A549 (cell line): Measurements from ENCODE around the gene DDX31. TPM values are rescaled to one million over a fixed set of nuclear protein-coding genes. Genes with fewer than 3 reads are reported as not detected.

Experiments used
- ATAC-seq, 2 experiments: fragments of 200-7000 bp in 1 of 2; fragments of >200 bp in 1 of 2; cut with Nextera tagmentation in 1 of 2; cut with Tn5 transposase in 1 of 2; 3 replicates each; pipeline versions ENCODE4 v1.8.0 to v1.9.1; 2018 to 2020; ENCODE audit warnings: mild to moderate bottlenecking in 1 of 2, moderate library complexity in 1 of 2
- CTCF ChIA-PET: fragments of 300-600 bp; sonication (Branson Sonifier 250); formaldehyde crosslinking; extraction: SDS; loops from one replicate; lab custom pipeline; 2021; ENCODE audit warnings: antibody characterized with exemption, inconsistent platforms; lab: Yijun Ruan, JAX
- POLR2A ChIA-PET: fragments of 350-600 bp; formaldehyde crosslinking; extraction: SDS; loops from one replicate; lab custom pipeline; 2021; ENCODE audit warnings: antibody characterized with exemption, inconsistent platforms; lab: Yijun Ruan, JAX
- DNase-seq, 2 experiments: peaks; one replicate each; pipeline versions ENCODE4 v3.0.0 to v3.0.0-alpha.2; 2011 to 2016; ENCODE audit warnings: low read depth in 1 of 2, low spot score in 1 of 2
- FAIRE-seq: peaks from 2 replicates; lab custom pipeline; 2011; peaks lifted over from hg19 to GRCh38; lab: Jason Lieb, UNC
- H3K27ac ChIP-seq, 2 experiments: fragments of >200 bp; sonication (Bioruptor Twin); formaldehyde crosslinking; 3 replicates each; pipeline ENCODE4 v1.5.1; 2016 to 2017
- H3K4me1 ChIP-seq: fragments of >200 bp; sonication (Bioruptor Twin); formaldehyde crosslinking; 3 replicates; pipeline ENCODE4 v1.6.1; 2016
- H3K4me2 ChIP-seq: fragments of >200 bp; sonication (Bioruptor Twin); formaldehyde crosslinking; 3 replicates; pipeline ENCODE4 v1.6.1; 2016
- H3K4me3 ChIP-seq: fragments of >200 bp; sonication (Bioruptor Twin); formaldehyde crosslinking; 3 replicates; pipeline ENCODE4 v1.5.1; 2016
- H3K9me3 ChIP-seq: fragments of >200 bp; sonication (Bioruptor Twin); formaldehyde crosslinking; 3 replicates; pipeline ENCODE4 v1.6.1; 2016
- ATOH8 ChIP-seq: fragments of 250-450 bp; sonication (Bioruptor Pico); IDR thresholded peaks from 2 replicates; pipeline ENCODE4 v1.5.0; 2020; ENCODE audit warnings: low read depth, mild to moderate bottlenecking, moderate library complexity
- BCL3 ChIP-seq: fragments of >200 bp; sonication (Bioruptor Twin); formaldehyde crosslinking; IDR thresholded peaks from 3 replicates; pipeline ENCODE4 v1.6.1; 2016
- BHLHE40 ChIP-seq: IDR thresholded peaks from 2 replicates; pipeline ENCODE4 v1.6.1; 2012; ENCODE audit warnings: low read depth, low read length, inconsistent platforms
- CBX8 ChIP-seq: fragments of 200-600 bp; sonication (generic); IDR thresholded peaks from 2 replicates; pipeline ENCODE4 v1.6.1; 2016
- CHD4 ChIP-seq: fragments of 200-600 bp; sonication (generic); IDR thresholded peaks from 2 replicates; pipeline ENCODE4 v1.6.1; 2016; ENCODE audit warnings: antibody characterized with exemption, mild to moderate bottlenecking, borderline replicate concordance
- ELK1 ChIP-seq: fragments of 150-350 bp; IDR thresholded peaks from 2 replicates; pipeline ENCODE4 v1.6.1; 2014; ENCODE audit warnings: low read depth, mild to moderate bottlenecking, low read length
- ESRRA ChIP-seq: fragments of 150-350 bp; IDR thresholded peaks from 2 replicates; pipeline ENCODE4 v1.6.1; 2014; ENCODE audit warnings: mild to moderate bottlenecking, low read length, borderline replicate concordance
- FOSL2 ChIP-seq, 2 experiments: fragments of 450-650 bp in 1 of 2; fragments of >200 bp in 1 of 2; sonication (Bioruptor Twin) in 1 of 2; formaldehyde crosslinking; IDR thresholded peaks; 2 replicates each; pipeline versions ENCODE4 v1.5.0 to v1.6.1; 2016 to 2020; ENCODE audit warnings: mild to moderate bottlenecking in 1 of 2, moderate library complexity in 1 of 2
- GATA3 ChIP-seq: IDR thresholded peaks from 2 replicates; pipeline ENCODE4 v1.6.1; 2012; ENCODE audit warnings: borderline replicate concordance
- HDAC2 ChIP-seq: fragments of 200-600 bp; sonication (generic); IDR thresholded peaks from 2 replicates; pipeline ENCODE4 v1.6.1; 2016
- HES2 ChIP-seq: fragments of >200 bp; sonication (Bioruptor Twin); formaldehyde crosslinking; IDR thresholded peaks from 2 replicates; pipeline ENCODE4 v1.6.1; 2016
- HMGXB4 ChIP-seq: fragments of 250-450 bp; sonication (Bioruptor Pico); IDR thresholded peaks from 2 replicates; pipeline ENCODE4 v1.5.0; 2021; ENCODE audit warnings: mild to moderate bottlenecking, moderate library complexity, borderline replicate concordance
- HOXA7 ChIP-seq: fragments of 250-450 bp; sonication (Bioruptor Pico); IDR thresholded peaks from 2 replicates; pipeline ENCODE4 v1.5.0; 2020; ENCODE audit warnings: mild to moderate bottlenecking, moderate library complexity
- HOXB13 ChIP-seq: fragments of 250-450 bp; sonication (Bioruptor Pico); IDR thresholded peaks from 2 replicates; pipeline ENCODE4 v1.5.0; 2020; ENCODE audit warnings: low read depth, mild to moderate bottlenecking, moderate library complexity
- HOXB5 ChIP-seq: fragments of 250-450 bp; sonication (Bioruptor Pico); IDR thresholded peaks from 2 replicates; pipeline ENCODE4 v1.5.0; 2020; ENCODE audit warnings: mild to moderate bottlenecking, moderate library complexity
- JUNB ChIP-seq: fragments of >200 bp; sonication (Bioruptor Twin); formaldehyde crosslinking; IDR thresholded peaks from 2 replicates; pipeline ENCODE4 v1.6.1; 2016
- KDM1A ChIP-seq: fragments of 200-600 bp; sonication (generic); IDR thresholded peaks from 2 replicates; pipeline ENCODE4 v1.6.1; 2016; ENCODE audit warnings: low read depth, mild to moderate bottlenecking
- MAFK ChIP-seq: fragments of 450-650 bp; IDR thresholded peaks from 2 replicates; pipeline ENCODE4 v1.6.1; 2014; ENCODE audit not compliant: partially characterized antibody
- NFE2L2 ChIP-seq: fragments of 150-350 bp; conservative IDR thresholded peaks from 2 replicates; pipeline ENCODE4 v1.6.1; 2014; ENCODE audit warnings: low read length
- POLR2A ChIP-seq: IDR thresholded peaks from 2 replicates; pipeline ENCODE4 v1.6.1; 2012; ENCODE audit warnings: mild to moderate bottlenecking, low read length
- RARB ChIP-seq: fragments of 250-450 bp; sonication (Bioruptor Pico); IDR thresholded peaks from 2 replicates; pipeline ENCODE4 v1.8.0; 2021; ENCODE audit warnings: mild to moderate bottlenecking, moderate library complexity
- RNF2 ChIP-seq: fragments of 200-600 bp; sonication (generic); IDR thresholded peaks from 2 replicates; pipeline ENCODE4 v1.6.1; 2016; ENCODE audit warnings: low read depth, mild to moderate bottlenecking, antibody characterized with exemption, moderate library complexity, borderline replicate concordance
- SMC3 ChIP-seq: fragments of >200 bp; sonication (Bioruptor Twin); formaldehyde crosslinking; IDR thresholded peaks from 3 replicates; pipeline ENCODE4 v1.6.1; 2018; ENCODE audit warnings: inconsistent platforms
- TFCP2L1 ChIP-seq: fragments of 250-450 bp; sonication (Bioruptor Pico); IDR thresholded peaks from 2 replicates; pipeline ENCODE4 v1.5.0; 2021; ENCODE audit warnings: mild to moderate bottlenecking
- TP53 ChIP-seq: fragments of 250-450 bp; sonication (Bioruptor Pico); IDR thresholded peaks from 2 replicates; pipeline ENCODE4 v1.5.0; 2021; ENCODE audit warnings: mild to moderate bottlenecking, moderate library complexity
- ZC3H11A ChIP-seq: fragments of 450-650 bp; IDR thresholded peaks from 2 replicates; pipeline ENCODE4 v1.6.1; 2014; ENCODE audit warnings: antibody characterized with exemption, mild to moderate bottlenecking
- ZFP36 ChIP-seq: fragments of 450-650 bp; IDR thresholded peaks from 2 replicates; pipeline ENCODE4 v1.6.1; 2014; ENCODE audit warnings: borderline replicate concordance; ENCODE audit not compliant: partially characterized antibody
- ZSCAN20 ChIP-seq: fragments of 250-450 bp; sonication (Bioruptor Pico); IDR thresholded peaks from 2 replicates; pipeline ENCODE4 v1.8.0; 2022; ENCODE audit warnings: mild to moderate bottlenecking, moderate library complexity
- WGBS: methylation state at CpG from one replicate; pipeline ENCODE4 v1.1.6; 2017; ENCODE audit errors: missing lambda C conversion rate; 5-methylcytosine and 5-hydroxymethylcytosine counted together
- polyA plus RNA-seq, 4 experiments: library from polyadenylated mRNA; depleted of rRNA in 3 of 4; stranded (reverse); fragments of >200 nt; fragmentation: RNase III in 1 of 4; extraction: RNeasy Plus Mini Kit Qiagen cat#74134 plus additional on column Dnase treatment in 1 of 4; gene quantifications; 2 replicates in 3 of 4; 3 replicates in 1 of 4; pipeline ENCODE4 v1.2.3, GENCODE V29; 2011 to 2017

The DDX31 gene
- polyA plus RNA-seq, 2 of the 4 experiments (the other 2 are of a cell fraction): 20.0 to 30.1 TPM

DNA sequence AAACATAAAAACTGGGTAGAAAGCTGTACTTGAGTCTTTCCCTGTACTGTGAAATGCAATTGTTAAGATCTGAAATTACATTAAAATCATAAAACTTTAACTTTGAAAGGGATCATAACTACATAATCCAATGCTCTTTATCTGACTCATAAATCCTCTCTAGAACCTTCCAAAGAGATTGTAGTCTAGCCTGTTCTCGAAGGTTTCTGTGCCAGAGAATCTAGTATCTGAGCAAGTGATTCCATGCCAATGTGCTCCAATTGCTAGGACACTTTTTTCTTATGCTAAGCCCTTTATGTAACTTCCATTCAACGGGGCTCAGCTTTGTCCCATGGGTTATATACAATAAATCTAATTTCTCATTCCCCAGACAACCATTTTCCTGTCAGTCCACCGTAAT, 21.1 kb downstream of the DDX31 start:
- Histone ChIP-seq H3K4me2 (no peak overlapping the region), H3K9me3 (no peaks in the 10 kb centered on the region), H3K4me3 (no peak overlapping the region), H3K27ac (no peak overlapping the region), H3K4me1 (no peaks in the 10 kb centered on the region)
- TF ChIP-seq RNF2 (no peak), TFCP2L1 (CRISPR knock-in tag) (no peak), HOXA7 (CRISPR knock-in tag) (no peak), HDAC2 (no peak), HOXB5 (CRISPR knock-in tag) (no peak), KDM1A (no peak), FOSL2 (IDR thresholded peaks at IDR 0.05) (no peak), FOSL2 (CRISPR knock-in tag; IDR thresholded peaks at IDR 0.05) (no peak), ZFP36 (no peak), HMGXB4 (CRISPR knock-in tag) (no peak), ZSCAN20 (CRISPR knock-in tag) (no peak), MAFK (no peak), NFE2L2 (no peak), BHLHE40 (no peak), CBX8 (no peak), CHD4 (no peak), TP53 (CRISPR knock-in tag) (no peak), SMC3 (no peak)
- 92% methylated on average over 3 of the region's 3 CpGs for WGBS
- ATAC-seq: no peak
- DNase-seq: no peak
- no peak for FAIRE-seq
- CTCF ChIA-PET: interaction anchor here (0.5 to 2.1 kb wide), 6 partner anchors 9 to 260 kb away, joined by 3 to 8 read pairs (median 4); partner anchors contain the start of gene DDX31
- POLR2A ChIA-PET: interaction anchor here (0.9 kb wide), 1 partner anchor 21 kb away, joined by 4 read pairs; the partner anchor contains the start of genes DDX31 and GTF3C4

DNA sequence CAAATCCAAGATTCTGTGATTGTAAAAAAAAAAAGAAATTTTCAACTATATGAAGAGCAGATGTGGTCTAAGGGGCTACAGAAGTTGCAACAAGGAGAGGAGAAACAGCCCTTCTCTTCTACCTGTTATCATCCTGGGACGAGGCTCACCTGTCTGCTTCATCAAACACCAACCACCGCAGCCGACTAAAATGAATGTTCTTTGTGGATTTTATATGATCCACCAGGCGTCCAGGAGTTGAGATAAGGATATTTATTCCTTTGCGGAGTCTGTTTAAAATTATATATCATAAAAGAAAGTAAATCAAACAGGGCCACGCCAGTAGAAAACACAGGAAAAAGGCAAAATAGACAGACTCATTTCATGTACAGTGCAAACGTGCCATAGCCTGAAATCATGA, 21.5 kb downstream of the DDX31 start:
- ATAC-seq (no peak), FAIRE-seq (no peak), DNase-seq (no peak)
- no peak for TF ChIP-seq ESRRA
- no peak for TF ChIP-seq KDM1A
- no peak for TF ChIP-seq ZSCAN20 (CRISPR knock-in tag)
- no peak for TF ChIP-seq JUNB
- no peak for TF ChIP-seq RARB (CRISPR knock-in tag)
- no peak for TF ChIP-seq FOSL2 (IDR thresholded peaks at IDR 0.05)
- TF ChIP-seq FOSL2 (CRISPR knock-in tag; IDR thresholded peaks at IDR 0.05): no peak
- TF ChIP-seq HOXB13 (CRISPR knock-in tag): no peak
- TF ChIP-seq GATA3: no peak
- TF ChIP-seq HOXB5 (CRISPR knock-in tag): no peak
- TF ChIP-seq RNF2: no peak
- TF ChIP-seq HOXA7 (CRISPR knock-in tag): no peak
- no peak for TF ChIP-seq POLR2A
- CTCF ChIA-PET: interaction anchor here (0.5 to 2.1 kb wide), 4 partner anchors 12 to 261 kb away, joined by 3 to 8 read pairs (median 5); no protein-coding TSS in a partner anchor
- no peak overlapping the region for H3K4me2 ChIP-seq
- no peak overlapping the region for H3K27ac ChIP-seq
- H3K4me1 ChIP-seq: no peaks in the 10 kb centered on the region
- 88% methylated on average over 7 of the region's 7 CpGs for WGBS
- POLR2A ChIA-PET: interaction anchor here (0.9 kb wide), 1 partner anchor 22 kb away, joined by 4 read pairs; the partner anchor contains the start of genes DDX31 and GTF3C4
- H3K9me3 ChIP-seq: no peaks in the 10 kb centered on the region
- no peak overlapping the region for H3K4me3 ChIP-seq

GRCh38 chr9:132647806-132648205, 22.0 kb downstream of the DDX31 start:
- ATAC-seq: no peak
- Histone ChIP-seq H3K27ac (no peak overlapping the region), H3K9me3 (no peaks in the 10 kb centered on the region), H3K4me1 (no peaks in the 10 kb centered on the region), H3K4me3 (no peak overlapping the region), H3K4me2 (no peak overlapping the region)
- CTCF ChIA-PET: no interaction called here
- whole genome bisulfite sequencing: 92% methylated on average over 2 of the region's 2 CpGs
- no peak for FAIRE-seq
- no peak for DNase-seq
- no peak for TF ChIP-seq NFE2L2
- TF ChIP-seq ELK1: no peak
- no peak for TF ChIP-seq MAFK
- no peak for TF ChIP-seq HOXB13 (CRISPR knock-in tag)
- TF ChIP-seq BCL3: no peak
- TF ChIP-seq FOSL2 (IDR thresholded peaks at IDR 0.05): no peak
- no peak for TF ChIP-seq FOSL2 (CRISPR knock-in tag; IDR thresholded peaks at IDR 0.05)
- no peak for TF ChIP-seq HES2
- no peak for TF ChIP-seq ATOH8
- no peak for TF ChIP-seq BHLHE40
- no peak for TF ChIP-seq HOXB5 (CRISPR knock-in tag)
- TF ChIP-seq RNF2: no peak
- TF ChIP-seq JUNB: no peak
- no peak for TF ChIP-seq ZC3H11A
- TF ChIP-seq ESRRA: no peak
- POLR2A ChIA-PET: no interaction called here
